ENCODE measurements around the gene NHERF2. TPM values are rescaled to one million over a fixed set of nuclear protein-coding genes. Genes with fewer than 3 reads are reported as not detected.

NHERF2 gene
- total and polyA plus RNA-seq, 9 of the 15 experiments (the other 6 are each of a cell fraction or from before 2014, with no cell fraction given), result 0.15 to 42.0 (median 12.5) TPM

DNA sequence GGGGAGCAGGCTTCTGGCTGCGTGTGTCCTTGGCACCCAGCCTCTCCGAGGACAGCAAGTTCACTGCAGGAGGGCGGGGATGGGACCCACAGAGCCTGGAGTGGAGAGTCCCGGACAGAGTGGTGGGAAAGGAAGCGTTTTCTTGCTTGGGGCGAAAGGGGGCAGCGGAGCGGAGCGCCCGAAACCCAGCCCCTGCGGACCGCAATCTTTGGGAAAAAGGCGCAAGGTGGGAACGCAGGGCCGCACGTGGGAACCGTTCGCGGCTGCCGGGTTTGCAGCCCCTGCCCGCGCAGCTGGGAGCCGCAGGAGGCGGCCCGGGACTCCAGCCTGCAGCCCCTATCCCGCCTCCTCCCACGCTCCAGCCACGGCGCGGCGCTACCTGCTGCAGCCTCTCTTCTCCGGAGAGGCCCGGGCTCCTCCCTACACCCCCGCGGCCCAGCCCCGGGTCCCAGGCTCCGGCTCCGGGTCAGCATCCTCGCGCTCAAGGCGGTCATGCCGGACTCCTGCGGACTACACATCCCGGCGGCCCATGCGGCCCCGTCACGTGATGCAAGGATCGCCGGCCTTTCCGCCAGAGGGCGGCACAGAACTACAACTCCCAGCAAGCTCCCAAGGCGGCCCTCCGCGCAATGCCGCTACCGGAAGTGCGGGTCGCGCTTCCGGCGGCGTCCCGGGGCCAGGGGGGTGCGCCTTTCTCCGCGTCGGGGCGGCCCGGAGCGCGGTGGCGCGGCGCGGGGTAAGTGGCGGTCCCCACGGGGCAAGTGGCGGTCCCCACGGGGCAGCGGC, 20.8 kb downstream of the NHERF2 start, which contains the start of the genes NTHL1 and TSC2 (continued):
- TF ChIP-seq, protein P1, sequence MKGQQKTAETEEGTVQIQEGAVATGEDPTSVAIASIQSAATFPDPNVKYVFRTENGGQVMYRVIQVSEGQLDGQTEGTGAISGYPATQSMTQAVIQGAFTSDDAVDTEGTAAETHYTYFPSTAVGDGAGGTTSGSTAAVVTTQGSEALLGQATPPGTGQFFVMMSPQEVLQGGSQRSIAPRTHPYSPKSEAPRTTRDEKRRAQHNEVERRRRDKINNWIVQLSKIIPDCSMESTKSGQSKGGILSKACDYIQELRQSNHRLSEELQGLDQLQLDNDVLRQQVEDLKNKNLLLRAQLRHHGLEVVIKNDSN (CRISPR knock-in tag; IDR thresholded peaks at IDR 0.05), result peak; percentile 99
- TF ChIP-seq SRSF1 (IDR thresholded peaks at IDR 0.05; ENCODE audit: low read depth, low read length) (0 out of 2 replicates have a peak, but pooled peaks have one; percentile 61), HNRNPL (IDR thresholded peaks at IDR 0.05; ENCODE audit: low read depth, low read length) (no peak), MAZ (CRISPR knock-in tag; conservative IDR thresholded peaks at IDR 0.05 in 1 of 2, IDR thresholded peaks at IDR 0.05 in 1 of 2) (peak; percentile 71 to 90; a peak in 3 of 4 replicates), ZNF197 (CRISPR knock-in tag; IDR thresholded peaks at IDR 0.05; ENCODE audit: low read depth) (peak; percentile 85; the same call in 1 of the 2 replicates), OTX1 (CRISPR knock-in tag; IDR thresholded peaks at IDR 0.05) (0 out of 2 replicates have a peak, but pooled peaks have one; percentile 23), DMBX1 (CRISPR knock-in tag; IDR thresholded peaks at IDR 0.05; ENCODE audit: borderline replicate concordance) (0 out of 2 replicates have a peak, but pooled peaks have one; percentile 68), RB1 (IDR thresholded peaks at IDR 0.05; ENCODE audit: low read depth) (peak; percentile 79), ZC3H11A (IDR thresholded peaks at IDR 0.05; ENCODE audit: low read depth, low read length) (no peak)
- TF ChIP-seq, protein P2, sequence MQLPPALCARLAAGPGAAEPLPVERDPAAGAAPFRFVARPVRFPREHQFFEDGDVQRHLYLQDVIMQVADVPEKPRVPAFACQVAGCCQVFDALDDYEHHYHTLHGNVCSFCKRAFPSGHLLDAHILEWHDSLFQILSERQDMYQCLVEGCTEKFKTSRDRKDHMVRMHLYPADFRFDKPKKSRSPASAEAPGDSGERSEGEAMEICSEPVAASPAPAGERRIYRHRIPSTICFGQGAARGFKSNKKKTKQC (CRISPR knock-in tag; IDR thresholded peaks at IDR 0.05), result peak; percentile 15; the same call in 1 of the 2 replicates
- TF ChIP-seq, protein P3, sequence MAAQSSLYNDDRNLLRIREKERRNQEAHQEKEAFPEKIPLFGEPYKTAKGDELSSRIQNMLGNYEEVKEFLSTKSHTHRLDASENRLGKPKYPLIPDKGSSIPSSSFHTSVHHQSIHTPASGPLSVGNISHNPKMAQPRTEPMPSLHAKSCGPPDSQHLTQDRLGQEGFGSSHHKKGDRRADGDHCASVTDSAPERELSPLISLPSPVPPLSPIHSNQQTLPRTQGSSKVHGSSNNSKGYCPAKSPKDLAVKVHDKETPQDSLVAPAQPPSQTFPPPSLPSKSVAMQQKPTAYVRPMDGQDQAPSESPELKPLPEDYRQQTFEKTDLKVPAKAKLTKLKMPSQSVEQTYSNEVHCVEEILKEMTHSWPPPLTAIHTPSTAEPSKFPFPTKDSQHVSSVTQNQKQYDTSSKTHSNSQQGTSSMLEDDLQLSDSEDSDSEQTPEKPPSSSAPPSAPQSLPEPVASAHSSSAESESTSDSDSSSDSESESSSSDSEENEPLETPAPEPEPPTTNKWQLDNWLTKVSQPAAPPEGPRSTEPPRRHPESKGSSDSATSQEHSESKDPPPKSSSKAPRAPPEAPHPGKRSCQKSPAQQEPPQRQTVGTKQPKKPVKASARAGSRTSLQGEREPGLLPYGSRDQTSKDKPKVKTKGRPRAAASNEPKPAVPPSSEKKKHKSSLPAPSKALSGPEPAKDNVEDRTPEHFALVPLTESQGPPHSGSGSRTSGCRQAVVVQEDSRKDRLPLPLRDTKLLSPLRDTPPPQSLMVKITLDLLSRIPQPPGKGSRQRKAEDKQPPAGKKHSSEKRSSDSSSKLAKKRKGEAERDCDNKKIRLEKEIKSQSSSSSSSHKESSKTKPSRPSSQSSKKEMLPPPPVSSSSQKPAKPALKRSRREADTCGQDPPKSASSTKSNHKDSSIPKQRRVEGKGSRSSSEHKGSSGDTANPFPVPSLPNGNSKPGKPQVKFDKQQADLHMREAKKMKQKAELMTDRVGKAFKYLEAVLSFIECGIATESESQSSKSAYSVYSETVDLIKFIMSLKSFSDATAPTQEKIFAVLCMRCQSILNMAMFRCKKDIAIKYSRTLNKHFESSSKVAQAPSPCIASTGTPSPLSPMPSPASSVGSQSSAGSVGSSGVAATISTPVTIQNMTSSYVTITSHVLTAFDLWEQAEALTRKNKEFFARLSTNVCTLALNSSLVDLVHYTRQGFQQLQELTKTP (IDR thresholded peaks at IDR 0.05; ENCODE audit: low read depth in 1 of 2, partially characterized antibody in 2 of 2), result peak in 1 of 2 experiments; percentile 95
- TF ChIP-seq, protein P4, sequence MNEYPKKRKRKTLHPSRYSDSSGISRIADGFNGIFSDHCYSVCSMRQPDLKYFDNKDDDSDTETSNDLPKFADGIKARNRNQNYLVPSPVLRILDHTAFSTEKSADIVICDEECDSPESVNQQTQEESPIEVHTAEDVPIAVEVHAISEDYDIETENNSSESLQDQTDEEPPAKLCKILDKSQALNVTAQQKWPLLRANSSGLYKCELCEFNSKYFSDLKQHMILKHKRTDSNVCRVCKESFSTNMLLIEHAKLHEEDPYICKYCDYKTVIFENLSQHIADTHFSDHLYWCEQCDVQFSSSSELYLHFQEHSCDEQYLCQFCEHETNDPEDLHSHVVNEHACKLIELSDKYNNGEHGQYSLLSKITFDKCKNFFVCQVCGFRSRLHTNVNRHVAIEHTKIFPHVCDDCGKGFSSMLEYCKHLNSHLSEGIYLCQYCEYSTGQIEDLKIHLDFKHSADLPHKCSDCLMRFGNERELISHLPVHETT (CRISPR knock-in tag; conservative IDR thresholded peaks at IDR 0.05 in 1 of 2, IDR thresholded peaks at IDR 0.05 in 1 of 2), result peak in 1 of 2 experiments; percentile 89; a peak in 2 of 4 replicates
- TF ChIP-seq, protein P5, sequence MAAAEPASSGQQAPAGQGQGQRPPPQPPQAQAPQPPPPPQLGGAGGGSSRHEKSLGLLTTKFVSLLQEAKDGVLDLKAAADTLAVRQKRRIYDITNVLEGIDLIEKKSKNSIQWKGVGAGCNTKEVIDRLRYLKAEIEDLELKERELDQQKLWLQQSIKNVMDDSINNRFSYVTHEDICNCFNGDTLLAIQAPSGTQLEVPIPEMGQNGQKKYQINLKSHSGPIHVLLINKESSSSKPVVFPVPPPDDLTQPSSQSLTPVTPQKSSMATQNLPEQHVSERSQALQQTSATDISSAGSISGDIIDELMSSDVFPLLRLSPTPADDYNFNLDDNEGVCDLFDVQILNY (CRISPR knock-in tag; IDR thresholded peaks at IDR 0.05), result no peak

Measured in K562 (cell line).